HG02763 (cell line): ENCODE measurements around the gene NAV1.

ENCODE experiments used
- ATAC-seq: cut with Tn5 transposase; IDR thresholded peaks from one replicate; pipeline ENCODE4 v1.9.1; 2021; ENCODE audit warnings: mild to moderate bottlenecking, moderate library complexity; ENCODE audit not compliant: unreplicated experiment

NAV1 gene

GRCh38 chr1:201583663-201584062 lies 44.7 kb downstream of the NAV1 start:
- ATAC-seq = no peak

DNA sequence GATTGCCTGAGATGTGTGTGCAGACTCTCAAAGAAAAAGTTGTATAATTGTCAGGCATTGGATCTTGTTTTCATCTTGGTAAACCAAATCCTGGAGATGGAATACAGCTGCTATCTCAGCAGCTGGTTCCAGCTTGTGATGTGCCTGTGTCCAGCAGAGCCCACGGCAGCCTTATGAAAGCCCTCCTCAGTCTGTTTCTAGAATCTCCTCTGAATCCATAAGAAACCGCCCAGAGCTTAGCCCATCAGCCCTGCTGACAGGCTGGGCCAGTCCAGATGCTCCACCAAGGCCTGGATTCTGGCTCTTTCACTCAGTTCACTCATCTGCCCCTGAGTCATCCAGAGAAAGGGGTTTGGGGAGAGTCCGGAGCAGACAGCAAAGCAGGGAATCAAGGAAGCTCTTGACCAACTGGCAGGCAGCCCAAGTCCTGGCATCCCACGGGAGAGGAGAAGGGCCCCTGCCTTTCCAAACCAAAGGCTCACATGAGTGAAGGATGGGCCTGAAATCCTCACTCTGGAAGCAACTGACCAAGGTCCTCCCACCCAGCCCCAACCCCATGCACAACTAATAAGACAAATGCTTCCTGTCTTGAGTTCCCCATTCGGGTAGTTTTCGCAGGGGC lies 45.7 kb downstream of the NAV1 start:
- no peak for ATAC-seq

GRCh38 chr1:201585093-201585483 lies 46.2 kb downstream of the NAV1 start:
- no peak for ATAC-seq

DNA sequence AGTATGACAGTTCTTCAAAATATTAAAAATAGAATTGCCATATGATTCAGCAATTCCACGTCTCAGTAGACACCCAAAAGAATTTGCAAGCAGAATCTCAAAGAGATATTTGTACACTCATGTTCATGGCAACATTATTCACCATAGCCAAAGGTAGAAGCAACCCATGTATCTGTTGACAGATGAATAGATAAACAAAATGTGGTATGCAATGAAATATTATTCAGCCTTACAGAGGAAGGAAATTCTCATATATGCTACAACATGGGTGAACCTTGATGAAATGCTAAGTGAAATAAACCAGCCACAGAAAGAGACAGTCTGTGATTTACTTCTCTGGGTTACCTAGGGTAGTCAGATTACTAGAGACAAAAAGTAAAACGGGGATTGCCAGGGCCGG lies 47.0 kb downstream of the NAV1 start:
- no peak for ATAC-seq

DNA sequence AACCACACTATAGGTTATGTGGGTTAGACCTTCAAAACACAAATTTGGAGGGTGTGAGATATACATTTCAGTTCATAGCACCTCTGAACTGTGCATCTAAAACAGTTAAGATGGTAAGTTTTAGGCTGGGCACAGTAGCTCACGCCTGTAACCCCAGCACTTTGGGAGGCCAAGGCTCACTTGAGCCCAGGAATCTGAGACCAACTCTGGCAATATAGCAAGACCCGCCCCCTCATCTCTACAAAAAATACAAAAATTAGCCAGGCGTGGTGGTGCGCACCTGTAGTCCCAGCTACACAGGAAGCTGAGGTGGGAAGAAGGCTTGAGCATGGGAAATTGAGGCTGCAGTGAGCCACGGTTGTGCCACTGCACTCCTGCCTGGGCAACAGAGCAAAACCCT lies 47.9 kb downstream of the NAV1 start:
- no peak for ATAC-seq

- ATAC-seq = no peak
Observed at GRCh38 chr1:201587729-201588128, 48.8 kb downstream of the NAV1 start.
